HL-60/S4 treated with phorbol 12-myristate 13-acetate at 8.2 ng/mL for 4 days and 3 days (cell line): ENCODE measurements around the gene THSD4.
"Not testable (repeated sequence)": the region's sequence is repeated elsewhere in the genome, so short reads cannot be mapped to it uniquely, and the experiment has no call there.

ENCODE experiments used
- in situ Hi-C: fragments of 300-500 bp; cut with MboI; formaldehyde crosslinking; loops from 2 replicates; pipeline ENCODE4 v1.15.0; 2022; ENCODE audit warnings: low sequenced_read_pairs

THSD4 gene

DNA sequence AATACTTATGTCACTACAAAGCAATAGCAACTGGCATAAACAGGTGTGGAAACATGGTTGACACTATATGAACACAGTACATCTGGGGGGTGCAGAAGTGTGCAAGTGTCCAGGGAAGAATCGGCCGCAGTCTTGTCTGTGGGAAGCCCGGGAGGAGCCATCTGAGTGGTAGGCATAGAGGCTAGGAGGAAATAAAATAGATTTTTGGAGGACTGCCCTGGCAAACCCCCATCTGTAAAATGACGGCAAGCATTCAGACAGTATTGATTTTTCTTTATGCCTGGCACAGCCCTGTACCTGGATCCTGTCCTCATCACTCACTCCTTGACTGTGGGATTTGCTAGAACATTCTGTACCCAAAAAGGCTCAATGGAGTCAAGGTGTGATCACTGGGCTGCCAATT, 31.3 kb downstream of the THSD4 start:
- in situ Hi-C loops: no loop called here

DNA sequence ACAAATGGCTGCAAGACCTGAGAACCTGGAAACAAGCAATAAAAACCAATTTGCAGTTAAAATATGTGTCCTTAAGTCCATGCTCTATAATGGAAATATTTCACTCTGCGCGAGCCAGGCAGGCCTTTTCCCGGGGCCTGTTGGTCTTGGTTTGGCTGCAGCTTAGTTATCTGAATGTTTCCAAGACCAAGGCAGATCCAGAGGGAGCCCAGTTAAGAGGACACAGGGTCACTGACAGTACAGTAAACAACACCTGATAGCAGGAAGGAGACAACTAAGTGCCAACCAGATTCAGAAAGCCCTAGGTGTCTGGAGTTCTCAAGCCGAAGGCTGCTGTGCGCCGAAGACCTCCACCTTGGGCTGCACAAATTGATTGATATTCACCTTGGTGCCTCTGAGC, 32.8 kb downstream of the THSD4 start:
- in situ Hi-C loops: no loop called here

DNA sequence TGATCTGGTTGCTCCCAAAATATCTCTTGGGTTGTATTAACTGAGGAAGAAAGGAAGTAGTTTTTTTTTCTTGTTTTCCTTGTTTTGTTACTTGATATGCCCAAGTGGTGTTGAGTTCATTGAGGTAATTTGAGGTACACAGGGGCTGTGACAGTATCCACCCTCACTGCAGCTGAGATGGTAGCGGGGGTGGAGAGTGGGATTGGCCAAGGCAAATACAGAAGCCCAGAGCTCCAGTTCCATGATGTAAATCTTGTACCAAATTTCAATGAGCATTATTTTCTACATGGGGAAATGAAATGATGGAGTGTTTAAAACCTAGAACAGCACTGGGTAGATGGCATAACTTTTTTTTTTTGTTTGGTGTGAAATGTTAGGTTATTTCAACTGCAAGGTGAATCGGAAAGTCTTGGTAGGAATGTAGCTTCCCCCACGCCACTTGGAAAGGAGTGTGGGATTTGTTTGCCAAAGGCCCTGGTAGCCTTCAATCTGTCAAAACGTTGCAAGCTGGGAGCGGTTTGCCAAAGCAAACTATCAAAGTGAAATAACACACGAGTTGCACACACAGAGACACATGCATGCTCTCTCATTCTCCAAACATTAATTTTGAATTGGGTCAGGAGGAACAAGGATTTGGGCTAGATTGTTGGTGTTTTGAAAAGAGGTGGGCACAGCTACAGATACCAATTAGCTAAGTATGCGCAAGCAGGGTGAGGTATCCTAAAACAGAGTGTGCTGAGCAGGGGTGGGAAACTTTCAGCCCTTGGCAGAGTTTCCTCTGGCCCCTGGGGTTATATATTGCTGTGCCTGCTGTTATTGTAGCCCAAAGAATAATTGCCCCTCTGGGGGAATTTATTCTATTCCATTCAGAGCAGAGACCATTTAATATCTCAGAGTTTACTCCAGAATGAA, 34.6 kb downstream of the THSD4 start:
- in situ Hi-C loops: no loop called here

DNA sequence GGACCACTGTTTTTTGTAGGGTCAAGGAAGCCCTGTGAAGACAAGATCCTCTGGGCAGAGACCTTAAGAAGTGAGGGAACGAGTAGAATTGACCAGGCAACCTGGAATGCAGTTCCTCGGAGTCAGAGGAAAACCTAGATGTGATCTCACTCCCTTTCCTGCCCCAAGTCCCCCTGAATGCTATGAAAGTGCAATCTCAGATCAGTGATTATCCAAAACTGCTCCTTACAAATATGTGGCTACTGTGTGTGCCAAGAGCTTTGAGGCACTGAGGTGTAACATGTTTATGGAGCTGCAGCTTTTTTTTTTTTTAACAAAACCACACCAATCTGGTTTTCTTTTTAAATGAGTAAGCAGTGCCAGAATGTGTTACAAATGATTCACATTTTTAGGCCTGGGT, 35.8 kb downstream of the THSD4 start:
- in situ Hi-C loops: no loop called here

DNA sequence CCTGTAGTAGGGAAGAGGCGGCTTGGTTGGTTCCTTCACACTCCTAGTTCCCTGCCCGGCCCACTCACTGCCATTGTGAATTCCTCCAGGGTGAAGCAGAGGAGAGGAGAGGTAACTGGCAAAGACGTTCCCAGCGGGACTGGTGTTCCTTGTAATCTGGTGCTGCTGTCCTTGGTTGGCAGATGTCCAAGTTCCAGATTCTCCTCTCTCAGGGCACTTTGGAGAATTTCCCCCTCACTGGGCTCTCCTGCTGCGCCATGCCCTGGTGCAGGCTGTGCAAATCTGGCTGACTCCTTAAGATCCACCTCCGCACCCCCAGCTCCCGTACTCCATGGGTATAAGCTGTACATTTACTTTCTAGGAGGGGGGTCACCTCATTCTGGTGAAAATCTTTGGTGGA, 37.3 kb downstream of the THSD4 start:
- in situ Hi-C loops: no loop called here

DNA sequence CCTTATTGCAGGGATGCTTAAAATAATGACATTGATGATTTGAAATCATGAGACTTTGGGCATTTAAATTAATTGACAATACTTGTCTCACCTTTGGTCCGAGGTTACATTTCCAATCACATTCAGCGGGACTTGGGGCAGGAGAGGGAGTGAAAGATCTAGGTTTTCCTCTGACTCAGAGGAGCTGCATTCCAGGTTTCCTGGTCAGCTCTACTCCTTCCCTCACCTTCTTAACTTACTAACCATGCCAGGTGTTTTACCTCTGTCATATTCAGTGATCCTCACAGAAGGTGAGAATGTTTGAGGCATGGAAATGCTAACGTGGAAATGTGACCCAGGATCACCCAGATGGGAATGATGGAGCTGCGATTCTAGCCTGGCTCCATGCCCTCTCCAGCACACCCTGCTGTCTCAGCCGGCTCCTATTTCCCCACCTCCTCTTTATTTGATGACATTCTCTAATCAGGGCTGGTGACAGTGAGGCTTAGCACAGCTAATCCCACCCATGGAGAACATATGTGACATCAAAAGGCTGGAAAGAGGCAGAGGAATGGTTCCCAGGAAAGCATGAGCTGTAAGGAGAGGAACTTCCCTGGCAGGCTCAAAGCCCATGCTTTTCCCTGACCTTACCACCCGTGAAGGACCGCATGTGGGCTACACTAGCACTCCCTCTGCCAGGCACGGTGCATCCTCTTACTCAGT, 38.7 kb downstream of the THSD4 start:
- in situ Hi-C loops: no loop called here

DNA sequence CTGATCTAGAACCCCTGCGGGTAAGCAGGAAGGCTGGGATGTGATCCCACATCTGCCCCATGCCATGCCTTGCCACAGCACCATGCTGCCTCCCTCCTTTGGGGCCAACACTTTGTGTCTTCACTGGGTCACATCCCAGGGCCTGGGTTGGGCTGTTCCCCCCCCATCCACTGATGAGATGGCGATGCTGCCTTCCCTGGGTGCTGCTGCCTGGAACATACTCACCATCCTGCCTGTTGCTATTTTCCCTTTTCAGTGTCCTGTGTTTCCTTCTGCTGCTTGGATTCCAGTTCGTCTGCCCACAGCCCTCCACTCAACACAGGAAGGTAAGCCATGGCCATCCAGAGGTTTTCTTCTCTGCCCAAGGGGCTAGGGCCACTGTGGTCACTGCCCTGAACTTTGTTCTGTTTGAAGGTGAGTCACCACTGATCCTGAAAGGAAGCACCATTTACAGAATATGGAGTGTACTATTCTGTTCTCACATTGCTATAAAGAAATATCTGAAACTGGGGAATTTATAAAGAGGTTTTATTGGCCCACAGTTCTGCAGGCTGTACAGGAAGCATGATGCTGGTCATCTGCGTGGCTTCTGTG, 39.4 kb downstream of the THSD4 start:
- in situ Hi-C loops: no loop called here

DNA sequence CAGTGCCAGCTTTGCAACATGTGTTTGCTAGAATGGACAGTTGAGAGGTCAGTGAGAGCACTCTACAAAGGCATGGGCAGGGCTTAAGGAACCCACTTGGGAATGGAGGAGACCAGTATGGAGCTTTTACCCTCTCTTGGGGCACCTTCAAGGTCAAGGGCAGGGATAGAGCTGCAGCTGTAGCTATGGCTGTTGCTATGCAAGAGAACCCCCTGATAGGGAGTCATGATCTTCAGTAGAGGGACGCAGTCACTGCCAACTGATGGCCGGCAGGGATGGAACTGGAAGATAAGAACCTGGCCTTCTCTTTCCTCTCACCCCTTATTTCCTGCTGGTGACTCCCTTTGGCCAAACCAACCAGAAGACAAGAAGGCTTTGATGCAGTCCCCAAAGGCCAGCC, 40.3 kb downstream of the THSD4 start:
- in situ Hi-C loops: no loop called here

DNA sequence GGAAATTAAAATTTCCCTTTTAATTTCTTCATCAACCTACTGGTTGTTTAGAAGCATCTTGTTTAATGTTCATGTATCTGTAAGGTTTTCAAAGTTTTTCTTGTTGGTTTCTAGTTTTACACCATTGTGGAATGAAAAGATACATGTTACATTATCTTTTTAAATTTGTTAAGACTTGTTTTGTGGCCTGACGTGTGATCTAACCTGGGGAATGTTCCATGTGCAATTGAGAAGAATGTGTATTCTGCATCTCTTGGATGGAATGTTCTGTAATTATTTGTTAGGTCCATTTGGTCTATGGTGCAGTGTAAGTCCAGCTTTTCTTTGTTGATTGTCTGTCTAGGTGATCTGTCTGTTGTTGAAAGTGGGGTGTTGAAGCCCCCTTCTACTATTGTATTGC, 45.7 kb downstream of the THSD4 start:
- in situ Hi-C loops: no loop called here

DNA sequence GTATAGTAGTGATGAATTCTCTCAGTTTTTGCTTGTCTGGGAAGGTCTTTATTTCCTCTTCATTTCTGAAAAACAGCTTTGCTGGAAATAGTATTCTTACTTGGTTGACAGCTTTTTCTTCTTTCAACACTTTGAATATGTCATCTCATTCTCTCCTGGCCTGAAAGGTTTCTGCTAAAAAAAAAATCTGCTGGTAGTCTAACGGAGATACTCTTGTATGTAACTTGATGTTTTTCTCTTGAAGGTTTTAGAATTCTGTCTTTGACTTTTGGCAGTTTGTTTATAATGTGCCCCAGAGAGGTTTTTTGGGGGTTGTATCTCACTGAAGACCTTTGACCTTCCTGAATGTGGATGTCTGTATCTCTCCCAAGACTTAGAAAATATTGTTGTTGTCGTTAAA, 47.0 kb downstream of the THSD4 start:
- in situ Hi-C loops: no loop called here

DNA sequence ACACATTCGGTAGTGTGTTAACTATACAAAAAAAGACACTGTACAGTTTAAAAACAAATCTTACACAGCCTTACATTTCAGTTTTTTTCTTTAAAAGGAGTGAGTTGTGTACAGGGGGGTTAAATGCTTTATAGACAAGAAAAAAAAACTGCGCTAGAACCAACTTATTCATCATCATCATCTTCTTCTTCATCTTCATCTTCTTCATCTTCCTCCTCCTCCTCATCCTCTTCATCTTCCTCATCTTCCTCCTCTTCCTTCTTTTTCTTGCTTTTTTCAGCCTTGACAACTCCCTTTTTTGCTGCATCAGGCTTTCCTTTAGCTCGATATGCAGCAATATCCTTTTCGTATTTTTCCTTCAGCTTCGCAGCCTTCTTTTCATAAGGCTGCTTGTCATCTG, 49.3 kb downstream of the THSD4 start:
- in situ Hi-C loops: not testable (repeated sequence)

DNA sequence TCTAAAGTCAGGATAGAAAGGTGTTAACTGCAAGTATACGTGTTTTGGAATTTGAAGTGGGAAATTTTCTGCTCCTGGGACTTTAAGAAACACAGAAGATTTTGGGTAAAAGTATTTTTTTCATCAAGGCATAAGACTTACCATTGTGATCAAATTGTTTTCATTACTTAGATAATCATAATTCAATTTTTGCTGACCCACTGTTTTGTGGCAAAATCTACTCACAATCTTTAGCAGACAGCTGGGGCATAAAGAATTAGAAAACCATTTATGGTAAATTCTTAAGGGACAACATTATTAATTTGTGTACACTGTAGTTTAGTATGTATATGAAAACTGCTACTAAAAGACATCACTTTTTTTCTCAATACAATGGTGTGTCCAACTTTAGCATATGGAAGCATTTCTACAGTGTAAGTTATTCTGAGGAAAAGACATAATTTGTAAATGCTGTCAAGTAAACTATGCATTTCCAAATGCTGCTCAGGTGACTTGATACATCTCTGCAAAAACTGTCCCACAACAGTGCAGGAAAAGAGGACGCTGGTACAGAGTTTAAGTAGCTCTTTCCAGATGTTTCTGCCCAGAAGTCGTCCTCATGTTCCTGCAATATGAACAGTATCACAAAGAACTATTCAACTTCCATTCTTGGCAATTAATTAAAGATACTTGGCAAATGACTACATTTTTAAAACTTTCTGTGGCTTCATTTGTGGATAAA, 52.3 kb downstream of the THSD4 start:
- in situ Hi-C loops: no loop called here

DNA sequence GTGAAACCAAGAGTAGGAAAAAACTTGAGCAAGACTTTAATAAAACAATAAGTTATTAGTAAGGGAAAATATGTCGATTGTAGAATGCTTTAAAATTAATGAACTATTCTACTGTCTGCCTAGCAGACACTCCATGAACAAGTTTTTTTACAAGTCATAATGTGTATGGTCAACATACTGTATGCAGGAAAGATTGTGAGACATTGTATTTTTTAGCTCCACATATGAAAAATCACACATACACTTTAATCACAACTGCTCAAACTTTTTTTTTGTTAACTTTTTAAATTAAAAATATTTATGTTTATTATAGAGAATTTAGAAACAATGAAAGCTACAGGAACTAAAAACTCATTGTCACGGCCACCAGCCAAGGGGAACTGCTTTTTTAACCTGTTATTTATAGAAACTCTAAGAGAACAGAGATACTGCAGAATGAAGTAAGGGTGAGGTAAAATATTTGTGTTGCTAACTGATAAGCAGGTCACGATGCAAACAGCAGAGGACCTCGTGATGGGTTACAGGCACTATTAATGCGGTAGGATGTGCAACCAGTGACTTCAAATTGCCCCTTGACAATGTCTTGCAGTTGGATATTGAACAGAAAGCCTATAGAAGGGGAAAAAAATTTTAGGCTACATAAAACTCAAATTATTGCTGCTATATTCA, 53.0 kb downstream of the THSD4 start:
- in situ Hi-C loops: no loop called here

DNA sequence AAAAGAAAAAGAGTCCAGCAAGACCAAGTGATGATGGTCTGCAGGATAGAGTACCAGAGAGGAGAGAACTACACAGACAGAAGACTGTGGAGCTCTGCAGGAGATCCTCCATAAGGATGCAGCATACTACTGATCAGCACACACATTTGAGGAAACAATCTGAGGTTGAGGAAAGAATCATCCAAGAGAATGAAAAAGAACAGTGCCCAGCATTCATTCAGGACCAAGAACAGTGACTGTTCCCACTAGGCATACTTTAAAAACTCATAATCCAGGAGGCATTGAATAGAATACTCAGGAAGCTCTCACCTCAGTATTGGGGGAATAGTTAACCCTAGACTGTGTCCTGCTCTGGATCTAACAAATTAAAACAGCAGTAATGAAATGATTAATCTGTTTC, 54.9 kb downstream of the THSD4 start:
- in situ Hi-C loops: no loop called here

DNA sequence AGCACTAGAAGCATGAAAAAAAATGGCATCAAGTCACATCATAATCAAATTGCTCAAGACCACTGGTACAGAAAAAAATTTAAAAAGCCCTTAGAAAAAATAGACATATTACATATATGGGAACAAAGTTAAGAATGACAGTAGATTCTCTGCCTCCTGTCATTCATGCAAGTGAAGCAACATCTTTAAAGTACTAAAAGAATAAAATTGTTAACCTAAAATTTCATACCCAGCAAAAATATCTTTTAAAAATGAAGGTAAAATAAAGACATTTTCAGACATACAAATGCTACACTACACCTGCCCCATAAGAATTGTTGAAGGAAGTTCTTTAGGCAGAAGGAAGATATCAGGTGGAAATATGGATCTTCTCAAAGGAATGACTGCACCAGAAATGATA, 55.9 kb downstream of the THSD4 start:
- in situ Hi-C loops: no loop called here

DNA sequence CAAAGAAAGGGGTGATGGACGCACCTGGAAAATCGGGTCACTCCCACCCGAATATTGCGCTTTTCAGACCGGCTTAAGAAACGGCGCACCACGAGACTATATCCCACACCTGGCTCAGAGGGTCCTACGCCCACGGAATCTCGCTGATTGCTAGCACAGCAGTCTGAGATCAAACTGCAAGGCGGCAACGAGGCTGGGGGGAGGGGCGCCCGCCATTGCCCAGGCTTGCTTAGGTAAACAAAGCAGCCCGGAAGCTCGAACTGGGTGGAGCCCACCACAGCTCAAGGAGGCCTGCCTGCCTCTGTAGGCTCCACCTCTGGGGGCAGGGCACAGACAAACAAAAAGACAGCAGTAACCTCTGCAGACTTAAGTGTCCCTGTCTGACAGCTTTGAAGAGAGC, 59.1 kb downstream of the THSD4 start:
- in situ Hi-C loops: not testable (repeated sequence)

DNA sequence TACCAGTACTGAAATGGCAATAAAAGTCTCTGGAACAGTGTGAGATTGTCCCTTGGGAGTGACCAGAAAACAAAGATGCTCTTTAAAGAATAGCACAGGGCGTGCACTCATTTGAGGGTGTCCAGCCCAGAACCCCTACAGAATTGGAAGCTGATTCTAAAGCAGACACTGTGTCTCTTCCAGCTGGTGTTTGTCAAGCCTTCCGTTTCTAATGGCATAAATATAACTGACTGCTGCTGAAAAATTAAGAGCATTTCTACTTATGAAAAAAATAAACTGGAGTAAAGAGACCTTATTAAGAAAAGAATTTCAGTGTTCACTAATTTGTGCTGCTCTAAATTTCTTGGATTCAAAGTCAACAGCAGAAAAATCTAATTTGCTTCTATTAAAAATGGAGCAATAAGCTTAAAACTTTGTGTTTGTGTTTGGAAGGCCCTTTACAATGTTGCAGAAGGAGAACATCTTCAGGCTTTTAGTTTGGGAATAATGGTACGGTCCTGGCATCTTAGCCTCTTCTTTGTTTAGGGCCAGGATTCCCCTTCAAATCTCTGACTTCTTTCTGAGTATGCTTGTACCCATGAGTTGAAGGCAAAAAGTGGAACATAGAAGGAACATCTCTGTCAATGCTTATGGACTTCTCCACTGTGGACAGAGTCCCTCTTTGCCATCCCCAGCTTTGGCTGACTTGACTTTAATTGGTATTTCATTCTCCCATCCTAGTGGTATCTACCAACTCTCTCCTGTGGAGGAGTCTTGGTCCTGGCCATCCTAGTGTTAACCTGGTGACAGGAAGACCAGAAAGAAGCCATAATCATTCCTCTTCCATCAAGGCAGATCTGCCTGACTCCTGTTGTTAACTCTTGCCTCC, 65.9 kb downstream of the THSD4 start:
- in situ Hi-C loops: no loop called here

DNA sequence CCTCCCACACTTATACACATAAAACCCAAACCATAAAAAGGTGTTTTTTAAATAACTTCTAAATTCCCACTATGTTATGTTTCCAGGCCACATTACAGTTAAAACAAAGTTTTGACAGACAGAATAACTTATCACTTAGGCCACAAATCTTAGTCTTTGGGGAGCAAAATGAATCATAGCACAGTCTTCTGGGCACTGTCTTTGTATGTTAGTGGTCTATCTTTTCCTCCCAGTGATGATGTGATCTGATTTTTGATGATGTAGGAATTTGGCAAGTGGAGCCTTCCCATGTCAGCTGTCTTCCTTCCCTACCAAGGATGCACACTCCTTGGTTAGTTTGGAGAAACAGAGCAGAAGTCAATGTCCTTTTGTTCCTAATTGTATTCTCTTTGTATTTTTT, 67.3 kb downstream of the THSD4 start:
- in situ Hi-C loops: no loop called here

DNA sequence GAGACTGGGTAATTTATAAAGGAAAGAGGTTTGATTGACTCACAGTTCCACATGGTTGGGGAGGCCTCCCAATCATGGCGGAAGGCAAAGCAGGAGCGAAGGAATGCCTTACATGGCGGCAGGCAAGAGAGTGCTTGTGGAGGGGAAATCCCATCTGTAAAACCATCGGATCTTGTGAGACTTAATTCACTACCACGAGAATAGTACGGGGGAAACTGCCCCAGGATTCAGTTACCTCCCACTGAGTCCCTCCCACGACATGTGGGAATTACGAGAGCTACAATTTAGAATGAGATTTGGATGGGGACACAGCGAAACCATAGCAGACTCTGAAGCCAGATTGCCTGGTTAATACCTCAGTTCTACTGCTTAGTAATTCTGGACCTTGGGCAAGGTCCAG, 67.8 kb downstream of the THSD4 start:
- in situ Hi-C loops: no loop called here

DNA sequence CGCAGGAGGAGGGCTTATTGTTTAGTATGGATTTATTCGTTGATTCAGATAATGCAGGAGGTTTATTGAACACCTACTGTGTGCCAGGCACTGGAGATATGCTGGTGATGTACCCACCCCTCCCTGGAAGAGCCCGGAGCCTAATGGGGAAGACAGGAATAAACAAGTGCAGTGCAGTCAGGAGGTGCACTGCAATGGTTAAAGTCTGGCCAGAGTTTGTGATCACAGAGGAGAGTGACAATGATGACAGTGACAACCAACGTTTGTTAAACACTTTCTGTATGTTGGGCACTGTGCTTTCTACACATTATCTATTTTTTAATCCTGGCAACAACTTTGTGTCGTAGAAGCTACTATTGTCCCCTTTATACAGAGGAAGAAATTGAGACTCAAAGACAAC, 70.4 kb downstream of the THSD4 start:
- in situ Hi-C loops: no loop called here
